ENCODE measurements around the gene SAP25.
"Not testable (repeated sequence)": the region's sequence is repeated elsewhere in the genome, so short reads cannot be mapped to it uniquely, and the experiment has no call there.

- not testable (repeated sequence) for TF ChIP-seq ZNF274 (IDR thresholded peaks at IDR 0.05; ENCODE audit: low read depth, low read length); YY1 (IDR thresholded peaks at IDR 0.05; ENCODE audit: insufficient read depth, insufficient read length)
Observed at GRCh38 chr7:100536695-100537094, 37.0 kb downstream of the SAP25 start.
